NCI-H446 treated with DMSO at 0.1 percent for 48 hours (cell line): Measurements from ENCODE around the gene WDFY4.

Experiments
- DNase-seq: peaks from one replicate; lab custom pipeline; 2025; lab: John Stamatoyannopoulos, UW

Gene WDFY4

GRCh38 chr10:48773580-48773979 lies 88.9 kb downstream of the WDFY4 start:
- no peak for DNase-seq

- DNase-seq = no peak
These were observed 89.9 kb downstream of the WDFY4 start for GRCh38 chr10:48774416-48775205.

- no peak for DNase-seq
These were observed 90.5 kb downstream of the WDFY4 start for GRCh38 chr10:48775206-48775517.

- no peak for DNase-seq
These were observed 91.4 kb downstream of the WDFY4 start for GRCh38 chr10:48776005-48776522.

GRCh38 chr10:48776528-48776927 lies 91.9 kb downstream of the WDFY4 start:
- DNase-seq = no peak

- DNase-seq = no peak
These were observed 92.4 kb downstream of the WDFY4 start for GRCh38 chr10:48777110-48777509.

GRCh38 chr10:48778193-48778857 lies 93.7 kb downstream of the WDFY4 start:
- DNase-seq = no peak

GRCh38 chr10:48779077-48779476 lies 94.4 kb downstream of the WDFY4 start:
- DNase-seq = no peak

- DNase-seq = no peak
These were observed 95.0 kb downstream of the WDFY4 start for GRCh38 chr10:48779546-48780152.

GRCh38 chr10:48780341-48780740 lies 95.7 kb downstream of the WDFY4 start:
- no peak for DNase-seq

- no peak for DNase-seq
These were observed 97.7 kb downstream of the WDFY4 start for GRCh38 chr10:48782386-48782785.

GRCh38 chr10:48784031-48784430 lies 99.4 kb downstream of the WDFY4 start:
- peak; percentile 5 for DNase-seq

- DNase-seq = no peak
These were observed 101.1 kb downstream of the WDFY4 start for GRCh38 chr10:48785796-48786195.

GRCh38 chr10:48786606-48787282 lies 102.1 kb downstream of the WDFY4 start:
- DNase-seq = no peak

GRCh38 chr10:48788554-48788953 lies 103.9 kb downstream of the WDFY4 start:
- DNase-seq = no peak

- DNase-seq = no peak
These were observed 105.1 kb downstream of the WDFY4 start for GRCh38 chr10:48789486-48790456.

- no peak for DNase-seq
These were observed 105.9 kb downstream of the WDFY4 start for GRCh38 chr10:48790457-48791044.

GRCh38 chr10:48791267-48791928 lies 106.7 kb downstream of the WDFY4 start:
- no peak for DNase-seq

GRCh38 chr10:48792121-48792520 lies 107.4 kb downstream of the WDFY4 start:
- no peak for DNase-seq

- DNase-seq = peak; percentile 8
These were observed 108.0 kb downstream of the WDFY4 start for GRCh38 chr10:48792687-48793096.
